SU-DHL-6 (cell line): ENCODE results near the gene TIRAP.

ENCODE experiments used
- CTCF ChIP-seq: fragments of 200-600 bp; sonication (generic); IDR thresholded peaks from one replicate; pipeline ENCODE4 v1.5.1; 2017; ENCODE audit warnings: antibody characterized with exemption, mild to moderate bottlenecking, low read length, moderate library complexity; ENCODE audit not compliant: insufficient read depth, poor library complexity, severe bottlenecking
- EZH2phosphoT487 ChIP-seq: fragments of 200-600 bp; sonication (generic), shearing (Covaris generic); conservative IDR thresholded peaks from 2 replicates; pipeline ENCODE4 v1.6.1; 2018; ENCODE audit warnings: mild to moderate bottlenecking, antibody characterized with exemption, low read length, moderate library complexity, mixed read lengths

GRCh38 chr11:126277322-126277721, 5.6 kb upstream of the TIRAP start:
- TF ChIP-seq CTCF: no peak
- TF ChIP-seq EZH2phosphoT487: no peak
